GM18868 (cell line): Measurements from ENCODE around the gene ARAP1.
"Not testable (repeated sequence)": the region's sequence is repeated elsewhere in the genome, so short reads cannot be mapped to it uniquely, and the experiment has no call there.

Source experiments
- ATAC-seq: cut with Tn5 transposase; IDR thresholded peaks from one replicate; pipeline ENCODE4 v1.9.1; 2021; ENCODE audit warnings: mild to moderate bottlenecking, moderate library complexity; ENCODE audit not compliant: unreplicated experiment

ARAP1 gene

GRCh38 chr11:72752088-72752914 is at the start of gene ARAP1:
TSS of gene ARAP1 (minus strand) at chr11:72752408. CDS start at chr11:72727128, 25,280 bp downstream.
- peak; percentile 63 for ATAC-seq

GRCh38 chr11:72799441-72799840 is 47.2 kb upstream of the ARAP1 start:
- no peak for ATAC-seq

- no peak for ATAC-seq
These were observed 46.2 kb upstream of the ARAP1 start for GRCh38 chr11:72798361-72798760.

GRCh38 chr11:72793425-72794367 is 41.5 kb upstream of the ARAP1 start, which contains the start of gene STARD10:
TSS of gene STARD10 (minus strand) at chr11:72794047. CDS start at chr11:72781181, 12,866 bp downstream.
- peak; percentile 88 for ATAC-seq

GRCh38 chr11:72793076-72793424 is 40.8 kb upstream of the ARAP1 start:
- no peak for ATAC-seq

GRCh38 chr11:72792437-72793021 is 40.3 kb upstream of the ARAP1 start:
- ATAC-seq = no peak

- ATAC-seq = not testable (repeated sequence)
These were observed 39.0 kb upstream of the ARAP1 start for GRCh38 chr11:72791228-72791627.

- ATAC-seq = no peak
These were observed 37.4 kb upstream of the ARAP1 start for GRCh38 chr11:72789493-72790131.

- ATAC-seq = no peak
These were observed 36.0 kb upstream of the ARAP1 start for GRCh38 chr11:72788241-72788640.

- ATAC-seq = peak; percentile 64
These were observed 35.3 kb upstream of the ARAP1 start for GRCh38 chr11:72787216-72788104.

GRCh38 chr11:72786305-72787215 is 34.4 kb upstream of the ARAP1 start:
- ATAC-seq = no peak

GRCh38 chr11:72784662-72785061 is 32.5 kb upstream of the ARAP1 start:
- no peak for ATAC-seq

GRCh38 chr11:72783144-72783905 is 31.1 kb upstream of the ARAP1 start:
- no peak for ATAC-seq

GRCh38 chr11:72782081-72782920 is 30.1 kb upstream of the ARAP1 start:
- ATAC-seq = peak; percentile 37

- peak; percentile 58 for ATAC-seq
These were observed 29.3 kb upstream of the ARAP1 start for GRCh38 chr11:72781313-72782080.

GRCh38 chr11:72781063-72781312 is 28.8 kb upstream of the ARAP1 start:
- no peak for ATAC-seq
